HG02943 (cell line): Measurements from ENCODE around the gene FOXO6.

Experiments
- ATAC-seq: cut with Tn5 transposase; IDR thresholded peaks from one replicate; pipeline ENCODE4 v1.9.1; 2021; ENCODE audit warnings: mild to moderate bottlenecking, low read depth, moderate library complexity; ENCODE audit not compliant: unreplicated experiment

FOXO6 gene

DNA sequence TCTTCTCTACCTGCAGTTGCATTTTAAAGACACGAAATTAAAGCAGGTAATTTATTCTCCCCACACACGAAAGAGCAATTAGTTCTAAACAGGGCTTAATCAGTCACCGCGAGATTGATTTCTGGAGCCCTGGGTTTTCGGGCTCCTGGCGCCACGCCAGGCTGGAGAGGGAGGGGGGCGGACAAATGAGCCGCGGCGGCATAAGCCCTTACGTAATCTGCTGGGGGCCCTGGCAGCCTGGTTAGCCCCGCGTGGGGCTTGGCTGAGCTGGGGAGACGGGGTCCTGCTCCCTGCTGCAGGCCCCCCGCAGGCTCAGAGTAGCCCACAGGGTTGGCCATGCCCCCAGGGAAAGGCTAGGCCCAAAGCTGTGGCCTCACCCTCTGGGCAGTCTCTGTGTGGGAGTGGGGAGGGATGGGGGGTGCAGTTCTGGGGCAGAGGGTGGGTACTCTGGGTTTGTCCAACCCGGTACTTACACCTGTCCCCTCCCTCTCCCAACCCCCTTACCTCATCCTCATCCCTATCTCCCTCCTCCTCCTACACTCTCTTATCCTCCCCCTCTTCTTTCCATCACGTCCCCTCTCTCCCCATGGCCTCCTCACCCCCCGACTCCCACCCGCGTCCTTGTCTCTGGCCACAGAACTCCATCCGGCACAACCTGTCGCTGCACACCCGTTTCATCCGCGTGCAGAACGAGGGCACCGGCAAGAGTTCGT, 19.9 kb downstream of the FOXO6 start:
- no peak for ATAC-seq

DNA sequence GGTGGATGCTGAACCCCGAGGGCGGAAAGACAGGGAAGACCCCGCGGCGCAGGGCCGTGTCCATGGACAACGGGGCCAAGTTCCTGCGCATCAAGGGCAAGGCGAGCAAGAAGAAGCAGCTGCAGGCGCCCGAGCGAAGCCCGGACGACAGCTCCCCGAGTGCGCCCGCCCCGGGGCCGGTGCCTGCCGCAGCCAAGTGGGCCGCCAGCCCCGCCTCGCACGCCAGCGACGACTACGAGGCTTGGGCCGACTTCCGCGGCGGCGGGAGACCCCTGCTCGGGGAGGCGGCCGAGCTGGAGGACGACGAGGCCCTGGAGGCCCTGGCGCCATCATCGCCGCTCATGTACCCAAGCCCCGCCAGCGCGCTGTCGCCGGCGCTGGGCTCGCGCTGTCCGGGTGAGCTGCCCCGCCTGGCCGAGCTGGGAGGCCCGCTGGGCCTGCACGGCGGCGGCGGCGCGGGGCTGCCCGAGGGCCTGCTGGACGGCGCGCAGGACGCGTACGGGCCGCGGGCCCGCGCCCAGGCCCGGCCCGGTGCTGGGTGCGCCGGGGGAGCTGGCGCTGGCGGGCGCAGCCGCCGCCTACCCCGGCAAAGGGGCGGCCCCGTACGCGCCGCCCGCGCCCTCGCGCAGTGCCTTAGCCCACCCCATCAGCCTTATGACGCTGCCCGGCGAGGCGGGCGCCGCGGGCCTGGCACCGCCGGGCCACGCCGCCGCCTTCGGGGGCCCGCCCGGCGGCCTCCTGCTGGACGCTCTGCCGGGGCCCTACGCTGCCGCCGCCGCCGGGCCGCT, 20.7 kb downstream of the FOXO6 start:
- ATAC-seq = no peak

DNA sequence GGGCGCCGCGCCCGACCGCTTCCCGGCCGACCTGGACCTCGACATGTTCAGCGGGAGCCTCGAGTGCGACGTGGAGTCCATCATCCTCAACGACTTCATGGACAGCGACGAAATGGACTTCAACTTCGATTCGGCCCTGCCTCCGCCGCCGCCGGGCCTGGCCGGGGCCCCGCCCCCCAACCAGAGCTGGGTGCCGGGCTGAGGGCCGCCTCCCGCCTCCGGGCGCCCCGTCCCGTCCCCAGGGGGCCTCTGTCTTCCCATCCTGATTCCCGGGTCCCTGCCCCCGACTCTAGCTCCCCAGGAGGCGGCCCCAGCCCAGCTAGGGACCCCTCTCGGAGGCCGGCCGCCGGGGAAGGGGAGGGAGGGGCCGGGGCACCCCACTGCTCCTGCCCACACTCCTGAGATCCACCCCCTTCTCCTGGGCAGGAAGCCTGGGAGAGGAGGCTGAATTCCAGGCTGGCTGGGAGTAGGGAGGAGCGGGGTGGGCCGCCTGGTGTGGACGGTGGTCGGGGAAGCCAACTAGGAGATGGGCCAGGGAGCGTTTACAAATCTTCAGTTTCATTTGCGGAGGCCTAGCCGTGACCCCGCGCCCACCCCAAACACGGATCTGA, 21.4 kb downstream of the FOXO6 start:
- no peak for ATAC-seq

DNA sequence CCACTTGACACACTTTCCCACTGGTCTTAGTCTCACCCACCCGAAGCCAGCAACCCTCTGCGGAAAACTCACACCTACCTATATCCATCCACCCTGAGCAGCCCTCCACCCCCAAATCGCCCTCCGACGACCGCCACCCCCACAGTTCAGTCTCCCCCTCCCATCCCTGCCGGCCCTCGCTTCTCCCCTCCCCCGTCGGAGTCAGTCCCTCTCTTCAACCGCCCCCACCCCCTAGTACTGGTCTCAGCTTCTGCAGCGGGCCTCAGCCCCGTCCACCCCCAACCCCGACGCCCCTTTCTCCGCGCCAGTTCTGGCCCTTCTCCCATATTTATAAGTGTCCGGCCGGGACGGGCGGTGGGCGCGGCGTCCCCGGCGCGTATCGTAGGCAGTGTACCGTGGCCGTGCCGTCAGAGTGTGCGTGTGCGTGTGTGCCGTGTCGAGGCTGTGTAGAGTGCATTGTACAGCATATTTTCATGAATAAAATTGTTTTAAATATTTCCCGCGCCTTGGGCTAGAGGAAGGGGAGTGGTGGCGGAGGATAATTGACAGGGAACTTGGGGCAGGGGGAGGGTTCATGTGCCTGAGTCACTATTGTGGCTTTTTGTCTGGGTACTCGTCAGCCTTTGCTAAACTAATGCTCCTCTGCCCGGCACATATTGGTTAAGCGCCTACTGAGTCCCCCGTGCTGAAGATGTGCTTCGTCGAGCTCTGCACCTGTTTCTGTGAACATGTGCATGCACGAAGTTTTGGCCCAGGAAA, 22.0 kb downstream of the FOXO6 start:
- no peak for ATAC-seq

DNA sequence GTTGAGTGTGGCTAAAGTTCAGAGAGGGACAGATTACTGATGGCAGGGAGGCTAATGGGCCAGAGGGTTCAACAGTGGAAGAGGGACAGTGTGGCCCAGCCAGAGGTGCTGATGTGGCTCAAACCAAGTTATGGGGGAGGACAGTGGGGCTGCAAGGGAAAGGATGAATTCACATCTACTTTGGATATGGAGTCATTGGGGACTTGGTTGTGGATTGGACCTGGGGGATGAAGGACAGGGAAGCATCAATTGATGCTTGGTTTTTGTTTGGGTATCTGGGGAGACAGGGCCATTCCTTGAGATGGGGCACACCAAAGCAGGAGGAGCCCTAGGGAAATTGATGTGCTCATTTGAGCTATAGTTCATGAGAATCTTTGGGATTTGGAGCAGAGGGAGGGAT, 23.3 kb downstream of the FOXO6 start:
- no peak for ATAC-seq

DNA sequence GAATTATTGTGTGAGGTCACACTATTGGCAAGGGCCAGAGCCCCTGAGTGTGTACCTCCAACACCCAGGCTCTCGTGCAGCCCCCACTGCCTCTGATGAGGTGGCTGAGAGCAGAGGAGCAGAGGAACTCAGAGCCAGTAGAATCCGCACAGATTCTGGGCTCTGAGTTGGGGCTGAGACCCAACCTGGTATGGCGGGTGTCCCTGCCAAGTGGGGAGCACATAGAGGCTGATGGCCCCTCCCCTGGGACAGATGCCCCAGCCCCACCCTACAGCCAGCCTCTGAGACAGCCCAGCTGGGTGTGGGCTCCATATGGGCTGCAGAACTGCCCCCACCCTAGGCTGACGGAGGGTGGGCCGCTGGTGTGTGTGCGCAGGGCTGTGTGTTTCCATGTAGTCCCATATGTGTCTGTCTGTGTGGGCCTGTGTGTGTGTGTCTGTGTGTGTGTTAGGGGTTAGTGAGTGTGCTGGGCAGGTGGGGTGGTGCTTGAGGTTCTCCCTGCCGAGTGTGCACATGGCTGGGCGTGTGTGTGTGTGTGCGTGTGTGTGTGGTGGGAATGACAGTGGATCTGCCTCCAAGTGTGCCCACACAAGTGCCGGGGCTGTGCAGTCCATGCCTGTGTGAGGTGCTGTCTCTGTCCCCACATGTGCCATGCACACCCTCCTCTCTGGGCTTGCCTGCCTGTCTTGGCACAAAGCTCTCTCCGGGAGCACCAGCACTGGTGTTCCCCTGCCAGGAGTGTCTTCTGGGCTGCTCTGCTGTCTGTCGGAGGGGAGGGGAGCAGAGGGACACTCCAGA, 24.4 kb downstream of the FOXO6 start:
- no peak for ATAC-seq

DNA sequence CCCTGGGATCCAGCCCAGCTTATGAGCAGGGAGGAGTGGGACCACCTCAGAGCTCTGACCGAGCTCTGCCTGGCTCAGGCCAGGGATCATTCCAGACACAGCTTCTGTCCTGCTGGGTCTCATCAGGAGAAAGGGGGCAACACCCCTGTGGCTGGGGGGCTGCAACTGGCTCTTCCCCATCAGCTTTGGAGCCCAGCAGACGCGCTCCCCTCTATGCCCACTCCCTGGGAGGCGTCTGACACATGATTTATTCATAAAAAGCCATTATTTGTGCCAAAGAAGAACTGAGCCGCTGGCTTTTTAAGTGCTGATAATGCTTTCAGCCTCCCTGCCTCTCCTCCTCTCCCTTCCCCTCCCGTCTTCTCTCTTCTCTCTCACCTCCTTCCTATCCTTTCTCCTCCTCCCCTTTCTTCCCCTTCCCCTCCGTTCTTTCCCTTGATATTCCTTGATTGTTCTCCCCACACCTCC, 25.0 kb downstream of the FOXO6 start:
- ATAC-seq = no peak

DNA sequence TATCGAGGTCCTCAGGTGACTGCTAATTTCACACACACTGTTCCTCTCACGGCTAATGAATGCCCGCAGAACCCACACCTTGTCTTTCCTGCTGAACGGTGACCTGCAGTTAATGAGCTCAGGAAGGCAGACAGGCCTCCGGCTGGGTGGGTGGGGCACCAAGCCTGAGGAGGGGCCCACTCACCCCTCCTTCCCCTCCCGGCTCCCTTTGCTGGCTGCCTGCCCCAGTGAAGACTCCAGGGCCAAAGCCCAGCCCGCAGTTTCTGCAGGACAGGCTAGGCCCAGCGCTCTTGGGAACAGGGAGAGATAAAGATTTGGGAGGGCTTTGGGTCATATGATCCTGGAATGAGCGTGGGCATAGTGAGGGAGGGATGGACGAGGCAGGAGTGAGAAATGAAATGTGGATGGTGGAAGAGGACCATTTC, 26.4 kb downstream of the FOXO6 start:
- ATAC-seq = no peak

DNA sequence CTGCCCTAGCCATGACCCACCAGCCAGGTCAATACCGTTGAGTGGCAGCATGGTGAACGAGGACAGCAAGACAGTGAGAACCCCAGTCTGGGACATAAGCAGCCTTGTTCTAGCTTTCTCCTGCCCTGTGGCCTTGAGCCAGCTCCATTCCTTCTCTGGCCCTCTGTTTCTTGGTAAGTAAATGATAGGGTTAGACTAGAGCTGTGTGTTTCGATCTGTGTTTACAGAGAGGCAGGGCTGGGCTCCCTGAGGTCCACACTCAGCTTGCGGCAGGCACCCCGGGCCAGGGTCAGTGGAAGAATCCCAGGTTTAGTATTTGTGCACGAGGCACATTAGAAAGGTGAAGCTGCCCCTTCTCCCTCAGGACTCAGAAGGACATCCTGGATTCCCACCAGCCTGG, 27.3 kb downstream of the FOXO6 start:
- ATAC-seq = no peak

DNA sequence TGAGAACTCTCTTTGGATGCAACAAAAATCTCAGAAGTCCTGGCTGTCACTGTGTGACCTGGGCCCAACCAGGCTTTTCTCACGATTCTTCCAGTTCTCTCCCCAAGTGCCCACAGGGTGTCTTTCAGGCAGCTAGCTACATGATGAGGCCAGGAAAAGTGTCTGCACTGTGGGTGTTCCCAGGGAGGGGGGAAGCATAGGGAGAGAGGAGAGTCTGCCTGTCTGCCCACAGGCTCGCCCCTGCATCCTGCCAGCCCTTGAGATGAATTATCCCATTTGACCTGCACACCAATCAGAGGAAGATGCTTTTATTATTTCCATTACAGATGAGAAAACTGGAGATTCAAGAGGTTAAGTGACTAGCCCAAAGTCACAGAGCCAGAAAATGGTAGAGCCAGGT, 27.8 kb downstream of the FOXO6 start:
- ATAC-seq = no peak

DNA sequence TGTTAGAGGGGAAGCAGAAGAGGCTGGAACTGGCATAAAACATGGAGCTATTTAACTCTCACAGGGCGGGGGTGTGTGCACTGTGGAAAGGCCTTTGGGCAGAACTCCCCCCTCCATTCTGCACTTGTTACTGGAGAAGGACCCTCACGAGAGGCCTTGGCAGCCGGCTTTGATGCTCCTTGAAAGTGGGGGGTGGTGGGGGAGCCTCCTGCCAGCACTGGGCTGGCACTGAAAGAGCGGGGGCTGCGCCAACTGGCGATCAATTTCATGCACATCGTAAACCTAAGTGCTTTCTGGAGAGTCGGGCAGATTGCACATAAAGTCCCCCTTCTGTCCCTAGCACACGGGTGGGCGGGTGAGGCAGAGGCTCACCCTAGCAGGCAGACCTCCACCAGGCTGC, 28.9 kb downstream of the FOXO6 start:
- ATAC-seq = no peak

DNA sequence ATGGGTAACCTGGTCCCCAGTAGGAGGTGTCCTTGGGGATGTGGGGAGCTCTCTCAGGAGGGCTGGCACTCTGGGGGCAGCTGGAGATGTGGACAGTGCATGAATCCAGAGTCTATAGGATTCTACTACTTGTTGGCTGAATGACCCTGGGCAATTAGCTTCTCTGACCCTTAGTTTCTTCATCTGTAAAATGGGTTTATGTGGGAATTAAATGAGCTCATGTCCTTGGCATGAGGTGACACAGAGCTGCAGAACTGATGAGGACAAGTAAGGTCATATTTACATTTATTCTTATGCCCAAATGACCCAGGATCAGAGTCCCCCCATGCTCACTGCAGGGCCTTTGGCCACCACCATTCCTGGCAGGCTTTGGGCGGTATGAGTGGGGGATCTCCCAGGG, 29.3 kb downstream of the FOXO6 start:
- ATAC-seq = no peak

DNA sequence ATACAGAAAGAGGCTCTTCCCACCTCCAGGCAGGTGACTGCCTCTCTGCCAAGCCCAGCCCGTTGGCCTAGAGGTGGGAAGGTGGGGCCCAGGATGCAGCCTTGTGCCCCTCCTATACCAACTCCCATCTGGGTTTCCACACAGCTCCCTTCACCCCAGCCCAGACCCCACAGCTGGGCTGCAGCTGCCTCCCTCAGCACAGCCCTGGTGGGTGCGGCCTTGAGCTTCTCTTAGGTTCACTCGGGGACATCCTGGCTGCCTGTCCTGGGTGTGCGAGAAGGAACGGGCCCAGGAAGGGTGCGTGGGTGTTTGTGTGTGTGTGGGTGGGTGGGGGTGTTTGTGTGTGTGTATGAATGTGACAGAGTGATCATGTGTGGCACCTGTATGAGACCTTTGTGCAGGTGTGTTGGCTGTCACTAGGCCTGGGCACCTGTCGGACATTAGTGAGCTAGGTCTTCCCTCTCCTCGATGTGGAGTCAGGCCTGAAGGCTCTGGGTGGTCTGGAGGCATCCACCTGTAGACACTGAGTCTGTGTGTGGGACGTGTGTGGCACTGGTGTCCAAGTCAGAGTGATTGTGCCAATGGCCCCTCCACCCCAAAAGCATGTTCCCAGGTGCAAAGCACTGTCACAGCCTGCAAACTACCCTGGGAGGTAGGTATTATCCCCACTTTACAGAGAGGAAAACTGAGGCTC, 30.7 kb downstream of the FOXO6 start:
- no peak for ATAC-seq

DNA sequence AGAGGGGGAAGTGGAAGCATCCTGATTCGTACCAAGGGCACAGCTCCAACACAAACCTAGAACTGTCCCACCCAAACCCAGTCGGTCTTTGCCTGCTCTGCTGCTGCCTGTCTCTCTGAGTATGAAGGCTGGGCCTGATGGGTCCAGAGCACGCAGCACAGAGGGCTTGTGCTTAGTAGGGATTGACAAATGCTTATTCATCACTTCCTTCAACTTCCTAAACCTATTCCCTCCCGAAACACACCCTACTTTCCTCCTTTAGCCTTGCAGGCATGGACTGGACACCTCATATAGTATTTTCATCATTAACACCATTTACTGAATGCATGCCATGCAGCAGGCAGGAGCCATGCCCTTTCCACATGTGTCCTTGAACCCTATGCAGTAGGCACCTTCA, 31.3 kb downstream of the FOXO6 start:
- ATAC-seq = no peak

DNA sequence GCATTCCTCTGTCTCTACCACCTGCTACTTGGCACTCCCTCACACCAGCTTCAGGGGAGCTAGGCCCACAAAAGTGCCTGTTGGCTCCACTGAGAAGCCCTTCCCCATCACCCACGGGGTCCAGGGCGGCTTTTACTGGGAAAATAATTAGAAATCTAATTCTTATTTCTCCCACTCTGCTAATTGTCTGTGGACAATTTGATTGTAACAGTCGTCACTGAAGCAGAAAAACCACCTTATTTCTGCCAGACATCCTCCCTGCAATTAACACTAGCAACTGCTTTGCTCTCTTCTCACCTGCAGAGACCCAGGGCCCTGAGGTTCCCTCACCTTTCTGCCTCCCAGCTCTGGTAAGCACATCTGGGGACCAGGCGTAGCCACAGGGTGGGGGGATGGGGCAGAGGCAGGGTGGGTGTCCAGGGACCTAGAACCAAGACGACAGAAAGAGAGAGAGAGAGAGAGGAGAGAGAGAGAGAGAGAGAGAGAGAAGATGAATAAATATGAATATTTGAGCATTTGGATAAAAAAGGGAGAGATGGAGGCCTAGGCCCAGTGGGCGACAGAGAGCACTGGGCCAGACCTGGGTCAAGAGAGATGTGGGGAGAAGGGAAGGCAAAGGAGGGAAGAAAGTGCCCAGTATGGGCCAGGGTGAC, 32.6 kb downstream of the FOXO6 start:
- no peak for ATAC-seq

DNA sequence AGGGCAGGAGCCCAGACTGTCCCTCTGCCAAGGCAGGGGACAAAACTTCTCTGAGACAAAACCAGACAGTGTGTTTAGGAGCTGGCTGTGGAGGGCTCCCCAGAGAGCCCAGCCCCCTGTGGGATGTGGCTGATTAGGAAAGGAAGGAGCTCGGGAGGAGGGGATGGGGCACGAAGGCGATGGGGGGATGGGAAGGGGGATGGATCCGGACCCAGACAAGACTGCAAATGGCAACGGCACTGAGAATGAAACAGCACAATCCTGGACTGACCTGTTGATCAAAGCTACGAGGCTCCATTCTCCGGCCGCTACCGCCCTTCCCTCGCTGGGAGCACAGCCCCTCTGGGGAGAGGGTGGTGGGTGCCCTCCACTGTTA, 33.1 kb downstream of the FOXO6 start:
- ATAC-seq = no peak

DNA sequence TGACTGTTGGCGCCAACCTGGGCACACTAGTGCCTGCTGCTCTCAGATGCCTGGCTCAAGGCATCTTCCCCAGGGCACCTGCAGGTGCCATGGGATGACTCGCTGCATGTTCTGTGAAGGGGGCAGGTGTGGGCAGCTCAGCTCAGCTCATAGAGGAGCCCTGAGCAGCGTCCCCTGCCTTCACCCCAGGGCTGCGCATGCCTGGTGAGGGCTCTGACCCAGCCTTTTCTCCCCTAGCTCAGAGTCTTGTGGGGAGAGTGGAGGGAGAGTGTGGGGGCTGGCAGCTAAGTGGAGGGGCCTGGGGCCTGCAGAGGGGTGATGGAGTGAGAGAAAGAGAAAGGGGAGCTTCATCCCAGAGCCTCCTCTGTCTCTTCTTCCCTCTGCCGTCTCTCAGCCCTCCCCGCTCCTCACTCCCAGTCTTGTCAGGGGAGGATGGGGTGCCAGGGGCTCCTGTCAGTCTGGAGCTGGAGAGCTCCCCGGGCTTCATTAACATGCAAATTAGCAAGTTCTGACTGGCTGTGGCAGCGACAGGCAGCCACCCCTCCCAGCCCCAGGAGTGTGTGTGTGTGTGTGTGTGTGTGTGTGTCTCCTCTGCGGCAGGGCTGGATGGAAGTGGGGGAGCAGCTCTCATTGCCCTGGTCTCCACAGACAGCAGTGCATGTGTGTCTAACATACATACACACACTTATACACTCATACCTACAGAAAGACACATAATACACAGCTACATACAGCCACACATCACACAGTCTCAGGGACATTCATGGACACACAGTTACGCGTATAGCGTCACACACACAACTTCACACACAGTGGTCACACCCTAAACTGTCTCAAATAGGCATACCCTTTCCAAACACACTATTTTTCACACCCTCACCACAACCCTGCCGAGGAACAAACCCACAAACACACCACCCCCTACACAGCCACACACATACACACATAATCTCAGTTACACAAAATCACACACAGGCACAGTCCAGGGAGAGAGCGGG, 34.0 kb downstream of the FOXO6 start:
- no peak for ATAC-seq

DNA sequence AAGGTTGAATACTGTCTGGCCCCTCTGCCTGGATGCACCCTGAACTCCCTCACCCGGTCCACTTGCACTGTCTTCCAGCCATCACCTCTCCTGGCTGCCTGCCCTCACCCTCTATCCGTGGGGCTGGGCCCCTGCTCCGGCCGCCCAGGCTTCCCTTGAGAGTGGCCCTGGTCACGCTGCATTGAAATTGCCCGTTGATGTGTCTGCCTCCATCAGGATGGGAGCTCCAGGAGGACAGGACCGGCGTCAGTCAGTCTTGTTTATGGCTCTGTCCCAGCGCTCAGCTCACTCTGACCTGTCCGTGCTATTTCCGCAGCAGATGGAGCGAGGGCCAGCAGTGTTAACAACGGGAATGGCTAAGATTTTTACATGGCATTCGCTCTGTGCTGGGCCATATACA, 34.9 kb downstream of the FOXO6 start:
- ATAC-seq = no peak
